ENCODE measurements around the gene KANSL1L. TPM values are rescaled to one million over a fixed set of nuclear protein-coding genes. Genes with fewer than 3 reads are reported as not detected.

The KANSL1L gene
- total and polyA plus RNA-seq, 10 of the 15 experiments (the other 5 are each of a cell fraction or from before 2014, with no cell fraction given) = 1.2 to 9.5 (median 3.7) TPM

DNA sequence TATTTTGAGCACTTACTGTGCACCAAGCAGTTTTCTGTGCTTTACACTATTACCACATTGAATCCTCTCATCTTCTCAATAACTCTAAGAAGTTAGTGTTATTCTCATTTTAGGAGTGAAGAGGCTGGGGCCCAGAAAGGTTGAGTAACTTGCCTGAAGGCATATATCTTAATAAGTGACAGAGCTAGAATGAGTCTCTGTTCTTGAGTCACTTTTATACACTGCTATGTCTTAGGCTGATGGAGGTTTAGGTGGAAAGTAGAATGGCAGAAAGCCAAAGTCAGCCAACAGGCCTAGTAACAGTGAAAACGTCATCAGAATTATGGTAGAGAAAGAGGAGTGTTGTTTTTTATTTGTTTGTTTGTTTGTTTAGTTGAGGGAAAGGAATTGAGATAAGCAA, 196.6 kb downstream of the KANSL1L start (continued):
- TF ChIP-seq, protein P1, sequence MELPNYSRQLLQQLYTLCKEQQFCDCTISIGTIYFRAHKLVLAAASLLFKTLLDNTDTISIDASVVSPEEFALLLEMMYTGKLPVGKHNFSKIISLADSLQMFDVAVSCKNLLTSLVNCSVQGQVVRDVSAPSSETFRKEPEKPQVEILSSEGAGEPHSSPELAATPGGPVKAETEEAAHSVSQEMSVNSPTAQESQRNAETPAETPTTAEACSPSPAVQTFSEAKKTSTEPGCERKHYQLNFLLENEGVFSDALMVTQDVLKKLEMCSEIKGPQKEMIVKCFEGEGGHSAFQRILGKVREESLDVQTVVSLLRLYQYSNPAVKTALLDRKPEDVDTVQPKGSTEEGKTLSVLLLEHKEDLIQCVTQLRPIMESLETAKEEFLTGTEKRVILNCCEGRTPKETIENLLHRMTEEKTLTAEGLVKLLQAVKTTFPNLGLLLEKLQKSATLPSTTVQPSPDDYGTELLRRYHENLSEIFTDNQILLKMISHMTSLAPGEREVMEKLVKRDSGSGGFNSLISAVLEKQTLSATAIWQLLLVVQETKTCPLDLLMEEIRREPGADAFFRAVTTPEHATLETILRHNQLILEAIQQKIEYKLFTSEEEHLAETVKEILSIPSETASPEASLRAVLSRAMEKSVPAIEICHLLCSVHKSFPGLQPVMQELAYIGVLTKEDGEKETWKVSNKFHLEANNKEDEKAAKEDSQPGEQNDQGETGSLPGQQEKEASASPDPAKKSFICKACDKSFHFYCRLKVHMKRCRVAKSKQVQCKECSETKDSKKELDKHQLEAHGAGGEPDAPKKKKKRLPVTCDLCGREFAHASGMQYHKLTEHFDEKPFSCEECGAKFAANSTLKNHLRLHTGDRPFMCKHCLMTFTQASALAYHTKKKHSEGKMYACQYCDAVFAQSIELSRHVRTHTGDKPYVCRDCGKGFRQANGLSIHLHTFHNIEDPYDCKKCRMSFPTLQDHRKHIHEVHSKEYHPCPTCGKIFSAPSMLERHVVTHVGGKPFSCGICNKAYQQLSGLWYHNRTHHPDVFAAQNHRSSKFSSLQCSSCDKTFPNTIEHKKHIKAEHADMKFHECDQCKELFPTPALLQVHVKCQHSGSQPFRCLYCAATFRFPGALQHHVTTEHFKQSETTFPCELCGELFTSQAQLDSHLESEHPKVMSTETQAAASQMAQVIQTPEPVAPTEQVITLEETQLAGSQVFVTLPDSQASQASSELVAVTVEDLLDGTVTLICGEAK (IDR thresholded peaks at IDR 0.05; ENCODE audit: borderline replicate concordance) = no peak

DNA sequence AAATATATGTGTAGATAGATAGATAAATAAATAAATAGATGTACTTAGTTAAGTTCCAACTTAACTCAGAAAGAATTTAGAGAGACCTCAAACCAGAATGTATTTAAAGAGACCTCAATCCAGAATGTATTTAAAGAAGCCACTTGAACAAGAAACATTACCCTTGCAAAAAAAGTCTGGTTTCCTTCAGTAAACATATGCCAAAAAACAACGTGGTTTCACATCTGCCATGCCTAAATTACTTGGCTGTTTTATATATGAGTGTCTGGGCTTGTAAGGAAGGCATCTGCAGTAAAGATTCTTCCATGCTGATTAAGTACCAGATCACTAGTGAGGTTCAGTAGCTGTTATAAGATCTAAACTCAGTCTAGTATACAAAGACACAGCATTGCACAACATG, 197.9 kb downstream of the KANSL1L start:
- RAD21 ChIA-PET (ENCODE audit: unreplicated experiment) = no interaction called here

More for the DNA sequence above, 197.9 kb downstream of the KANSL1L start:
- Histone ChIP-seq H3K27ac (ENCODE audit: control insufficient read depth, insufficient read depth) (no peak overlapping the region), H3K36me3 (ENCODE audit: control insufficient read depth in 2 of 2, insufficient read depth in 2 of 2, low read length in 1 of 2) (no peaks in the 10 kb centered on the region), H3K4me3 (no peak overlapping the region), H4K20me1 (ENCODE audit: control insufficient read depth, insufficient read depth) (no peaks in the 10 kb centered on the region), H3K9ac (ENCODE audit: control insufficient read depth, insufficient read depth, low read length) (no peak overlapping the region), H3K27me3 (replicated peaks in 1 of 2; ENCODE audit: control insufficient read depth in 2 of 2, insufficient read depth in 2 of 2, low read length in 1 of 2) (no peaks in the 10 kb centered on the region), H3K4me2 (ENCODE audit: control insufficient read depth, insufficient read depth) (no peak overlapping the region), H3K4me1 (ENCODE audit: control insufficient read depth, insufficient read depth, low read length) (no peaks in the 10 kb centered on the region), H2AFZ (ENCODE audit: control insufficient read depth, low read depth, low read length) (no peak overlapping the region), H3K9me3 (replicated peaks; ENCODE audit: control insufficient read depth, insufficient read depth, low read length) (no peaks in the 10 kb centered on the region), H3K79me2 (ENCODE audit: control insufficient read depth, insufficient read depth, low read length) (no peaks in the 10 kb centered on the region)
- intact Hi-C loops (cut with micrococcal nuclease; ENCODE audit: unreplicated experiment) (no loop called here), in situ Hi-C loops (cut with MboI) (no loop called here)
- DNase-seq (ENCODE audit: low read depth, low spot score) (no peak), FAIRE-seq (no peak), ATAC-seq (no peak)
- WGBS (ENCODE audit: insufficient coverage, insufficient replicate concordance, low lambda C conversion rate, missing lambda C conversion rate) = 0% methylated on average over 1 of the region's 1 CpG
- CTCF ChIA-PET = no interaction called here
- POLR2A ChIA-PET = no interaction called here
- no TSS peak for BruUV-seq (replicated peaks)
- SMC1A ChIA-PET (ENCODE audit: uncharacterized antibody, unreplicated experiment) = no interaction called here
- TF ChIP-seq NFYB (IDR thresholded peaks at IDR 0.05; ENCODE audit: insufficient read depth, low read depth, low read length) (no peak), ZNF384 (IDR thresholded peaks at IDR 0.05; ENCODE audit: borderline replicate concordance, low read depth, low read length) (no peak), NFXL1 (IDR thresholded peaks at IDR 0.05; ENCODE audit: borderline replicate concordance) (no peak), EZH2 (IDR thresholded peaks at IDR 0.05; ENCODE audit: borderline replicate concordance, control insufficient read depth, low read depth, low read length) (no peak), POLR2AphosphoS2 (IDR thresholded peaks at IDR 0.05; ENCODE audit: low read depth, low read length) (no peak), BMI1 (IDR thresholded peaks at IDR 0.05; ENCODE audit: borderline replicate concordance) (no peak), POLR2AphosphoS5 (IDR thresholded peaks at IDR 0.05; ENCODE audit: low read length) (no peak), PML (IDR thresholded peaks at IDR 0.05; ENCODE audit: low read length) (no peak), BHLHE40 (IDR thresholded peaks at IDR 0.05; ENCODE audit: borderline replicate concordance in 1 of 2, low read depth in 2 of 2, low read length in 1 of 2) (no peak), POU2F2 (IDR thresholded peaks at IDR 0.05; ENCODE audit: borderline replicate concordance, low read depth, low read length) (no peak)
- TF ChIP-seq, protein P2, sequence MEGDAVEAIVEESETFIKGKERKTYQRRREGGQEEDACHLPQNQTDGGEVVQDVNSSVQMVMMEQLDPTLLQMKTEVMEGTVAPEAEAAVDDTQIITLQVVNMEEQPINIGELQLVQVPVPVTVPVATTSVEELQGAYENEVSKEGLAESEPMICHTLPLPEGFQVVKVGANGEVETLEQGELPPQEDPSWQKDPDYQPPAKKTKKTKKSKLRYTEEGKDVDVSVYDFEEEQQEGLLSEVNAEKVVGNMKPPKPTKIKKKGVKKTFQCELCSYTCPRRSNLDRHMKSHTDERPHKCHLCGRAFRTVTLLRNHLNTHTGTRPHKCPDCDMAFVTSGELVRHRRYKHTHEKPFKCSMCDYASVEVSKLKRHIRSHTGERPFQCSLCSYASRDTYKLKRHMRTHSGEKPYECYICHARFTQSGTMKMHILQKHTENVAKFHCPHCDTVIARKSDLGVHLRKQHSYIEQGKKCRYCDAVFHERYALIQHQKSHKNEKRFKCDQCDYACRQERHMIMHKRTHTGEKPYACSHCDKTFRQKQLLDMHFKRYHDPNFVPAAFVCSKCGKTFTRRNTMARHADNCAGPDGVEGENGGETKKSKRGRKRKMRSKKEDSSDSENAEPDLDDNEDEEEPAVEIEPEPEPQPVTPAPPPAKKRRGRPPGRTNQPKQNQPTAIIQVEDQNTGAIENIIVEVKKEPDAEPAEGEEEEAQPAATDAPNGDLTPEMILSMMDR (IDR thresholded peaks at IDR 0.05 in 2 of 3, conservative IDR thresholded peaks at IDR 0.05 in 1 of 3; ENCODE audit: control insufficient read depth in 2 of 3, extremely low read depth in 1 of 3, insufficient read depth in 1 of 3, low read depth in 3 of 3, low read length in 3 of 3) = no peak
- TF ChIP-seq, protein P3, sequence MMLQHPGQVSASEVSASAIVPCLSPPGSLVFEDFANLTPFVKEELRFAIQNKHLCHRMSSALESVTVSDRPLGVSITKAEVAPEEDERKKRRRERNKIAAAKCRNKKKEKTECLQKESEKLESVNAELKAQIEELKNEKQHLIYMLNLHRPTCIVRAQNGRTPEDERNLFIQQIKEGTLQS (IDR thresholded peaks at IDR 0.05; ENCODE audit: borderline replicate concordance, extremely low read depth, low read depth, low read length) = no peak
- TF ChIP-seq, protein P4, sequence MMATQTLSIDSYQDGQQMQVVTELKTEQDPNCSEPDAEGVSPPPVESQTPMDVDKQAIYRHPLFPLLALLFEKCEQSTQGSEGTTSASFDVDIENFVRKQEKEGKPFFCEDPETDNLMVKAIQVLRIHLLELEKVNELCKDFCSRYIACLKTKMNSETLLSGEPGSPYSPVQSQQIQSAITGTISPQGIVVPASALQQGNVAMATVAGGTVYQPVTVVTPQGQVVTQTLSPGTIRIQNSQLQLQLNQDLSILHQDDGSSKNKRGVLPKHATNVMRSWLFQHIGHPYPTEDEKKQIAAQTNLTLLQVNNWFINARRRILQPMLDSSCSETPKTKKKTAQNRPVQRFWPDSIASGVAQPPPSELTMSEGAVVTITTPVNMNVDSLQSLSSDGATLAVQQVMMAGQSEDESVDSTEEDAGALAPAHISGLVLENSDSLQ (IDR thresholded peaks at IDR 0.05) = no peak
